DLD1 (cell line): ENCODE data around the gene CYREN.

Source experiments
- in situ Hi-C: cut with HindIII; loops from 2 replicates; pipeline ENCODE4 v1.10.0; 2017; ENCODE audit warnings: low sequenced_read_pairs

Gene CYREN

DNA sequence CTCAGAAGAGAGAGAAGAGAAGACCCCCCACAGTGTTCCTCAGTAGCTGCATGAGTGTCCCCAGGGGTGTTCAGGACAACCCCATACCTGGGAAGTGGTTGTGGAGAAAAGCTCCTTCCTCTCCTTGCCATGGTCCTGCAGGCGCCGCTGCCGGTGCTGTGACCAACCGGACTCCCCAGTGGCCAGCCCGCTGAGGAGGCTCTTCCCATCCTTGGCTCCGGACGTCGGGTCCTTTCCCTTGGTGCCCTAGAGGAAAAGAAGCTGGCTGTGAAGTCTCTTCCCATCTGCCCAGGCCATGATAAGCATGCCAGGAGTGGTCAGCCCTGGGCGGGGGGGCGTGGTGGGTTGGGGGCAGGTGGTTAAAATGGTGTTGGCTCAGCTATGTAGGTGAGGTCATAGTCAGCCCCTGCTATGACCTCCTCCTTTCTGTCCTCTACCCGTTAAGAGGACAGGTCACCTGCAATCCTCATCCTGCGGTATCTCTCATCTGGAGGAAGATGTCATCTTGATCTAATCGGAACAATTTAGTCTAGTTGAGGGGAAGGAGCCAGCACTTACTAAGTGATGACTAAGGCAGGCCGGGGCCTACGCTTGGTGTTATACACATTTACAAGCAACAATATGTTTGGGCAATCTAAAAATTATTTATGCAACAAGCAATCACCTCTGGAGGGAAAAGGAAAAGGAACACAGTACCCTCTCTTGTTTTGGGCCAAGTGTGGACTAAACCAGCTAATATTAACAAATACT, 27.6 kb upstream of the CYREN start:
- in situ Hi-C loops: no loop called here

DNA sequence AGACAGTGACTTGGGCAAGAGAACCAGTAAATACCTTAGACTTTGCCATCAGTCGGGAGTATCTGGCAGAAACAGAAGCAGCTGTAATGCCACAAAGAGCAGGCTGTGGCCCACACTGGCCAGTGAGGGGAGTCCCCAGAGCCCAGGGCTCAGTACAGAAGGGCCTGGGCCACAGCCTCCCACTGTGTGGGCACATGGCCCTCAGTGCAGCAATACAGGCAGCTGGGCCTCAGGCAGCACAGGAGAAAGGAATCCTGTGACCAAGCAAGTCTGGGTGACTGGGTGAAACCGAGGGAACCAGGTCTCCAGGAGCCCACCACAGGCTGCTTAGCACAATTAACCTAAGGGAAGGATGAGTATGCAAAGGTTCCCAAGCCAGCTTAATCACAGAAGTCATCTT, 26.8 kb upstream of the CYREN start:
- in situ Hi-C loops: no loop called here

DNA sequence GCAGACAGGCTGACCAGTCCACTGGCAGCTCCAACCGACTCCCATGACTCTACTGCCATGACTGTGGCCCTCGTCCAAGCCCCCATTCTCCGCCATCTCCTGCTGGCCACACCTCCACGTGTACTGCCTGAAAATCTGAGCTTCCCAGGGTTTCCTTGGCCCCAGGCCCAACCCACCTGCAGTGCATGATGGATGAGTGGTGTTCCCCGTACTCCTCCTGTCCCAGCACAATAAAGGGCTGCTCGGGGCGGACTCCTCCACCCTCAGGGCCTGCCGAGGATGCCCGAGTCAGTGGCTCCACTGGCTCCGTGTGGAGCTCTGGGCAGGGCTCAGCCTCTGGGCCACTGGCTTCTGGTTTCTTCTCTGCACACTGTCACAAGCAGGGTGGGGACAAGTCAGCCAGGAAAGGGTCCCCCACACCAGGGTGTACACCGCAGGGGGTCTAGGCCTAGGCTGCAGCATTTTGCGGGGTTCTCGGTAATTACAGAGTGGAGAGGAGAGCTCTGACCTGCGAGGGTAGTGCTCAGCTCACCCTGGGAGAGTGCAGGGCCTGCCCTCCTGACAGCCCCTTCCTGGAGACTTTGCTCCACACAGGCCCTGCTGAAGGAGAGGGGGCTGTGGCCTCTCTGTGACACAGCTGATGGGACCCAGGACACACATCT, 25.6 kb upstream of the CYREN start:
- in situ Hi-C loops: no loop called here

DNA sequence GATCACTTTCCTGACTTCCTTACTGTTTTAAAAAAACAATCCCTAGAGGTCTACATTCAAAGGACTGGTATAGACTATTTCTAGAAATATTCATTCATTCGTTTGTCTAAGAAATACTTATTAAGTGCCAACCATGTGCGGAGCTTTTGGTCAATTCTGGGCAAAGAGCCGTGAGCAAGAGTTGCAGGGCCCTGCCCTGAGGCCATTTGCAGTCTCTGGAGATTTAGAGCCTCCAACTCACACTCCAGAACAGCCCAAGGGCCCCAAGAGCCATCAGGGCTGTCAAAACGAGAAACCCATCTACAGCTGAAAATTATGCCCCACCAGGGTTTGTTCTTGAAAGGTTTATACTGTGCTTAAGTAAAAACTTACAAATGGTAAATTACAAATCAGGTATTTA, 24.6 kb upstream of the CYREN start:
- in situ Hi-C loops: no loop called here

DNA sequence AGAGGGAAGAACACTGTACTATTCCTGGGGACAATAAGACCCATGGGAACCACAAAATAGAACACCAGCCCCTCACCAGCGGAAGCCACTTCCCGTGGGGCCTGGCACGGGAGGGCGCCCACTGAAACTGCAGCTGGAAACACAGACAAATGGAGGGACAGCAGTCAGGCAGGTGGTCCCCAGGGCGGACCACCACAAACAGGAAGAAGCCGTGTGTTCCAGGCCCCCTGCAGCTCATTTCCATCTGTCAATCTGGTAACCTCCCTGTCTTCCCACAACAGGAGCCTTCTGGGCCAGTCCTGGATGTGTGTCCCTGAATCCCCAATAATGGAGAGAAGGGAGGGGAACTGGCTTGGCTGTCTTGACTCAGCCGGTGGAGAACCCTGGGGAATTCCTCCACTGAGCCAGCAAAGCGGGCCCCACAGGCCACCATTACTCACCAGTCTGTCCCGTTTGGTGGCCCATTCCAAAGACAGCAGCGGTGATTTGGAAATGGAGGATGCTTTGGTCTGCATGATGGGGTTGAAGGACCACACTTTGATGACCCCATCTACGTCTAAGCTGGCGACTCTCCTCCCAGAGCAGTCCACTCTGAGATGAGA, 24.1 kb upstream of the CYREN start:
- in situ Hi-C loops: no loop called here

DNA sequence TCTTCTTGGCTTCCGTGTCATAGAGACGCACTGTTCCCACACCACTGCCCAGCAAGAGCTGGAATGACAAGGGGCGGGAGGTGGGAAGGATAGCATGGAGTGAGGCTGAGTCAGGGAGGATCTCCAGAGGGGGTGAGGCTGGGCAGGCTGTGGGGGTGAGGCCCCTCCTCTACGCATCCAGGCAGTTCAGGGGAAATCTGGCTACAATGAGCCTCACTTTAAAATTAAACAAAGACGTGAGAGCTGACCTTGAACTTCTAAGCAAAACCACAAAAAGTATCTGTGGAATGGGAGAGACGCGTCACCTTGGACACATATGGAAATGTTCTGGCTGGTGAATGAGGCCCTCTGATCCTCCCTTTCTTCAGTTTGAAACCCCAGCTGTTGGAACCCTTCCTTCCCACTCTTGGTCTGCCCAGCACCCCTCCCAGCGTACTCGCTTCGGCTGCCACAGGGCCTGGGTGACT, 23.1 kb upstream of the CYREN start:
- in situ Hi-C loops: no loop called here

DNA sequence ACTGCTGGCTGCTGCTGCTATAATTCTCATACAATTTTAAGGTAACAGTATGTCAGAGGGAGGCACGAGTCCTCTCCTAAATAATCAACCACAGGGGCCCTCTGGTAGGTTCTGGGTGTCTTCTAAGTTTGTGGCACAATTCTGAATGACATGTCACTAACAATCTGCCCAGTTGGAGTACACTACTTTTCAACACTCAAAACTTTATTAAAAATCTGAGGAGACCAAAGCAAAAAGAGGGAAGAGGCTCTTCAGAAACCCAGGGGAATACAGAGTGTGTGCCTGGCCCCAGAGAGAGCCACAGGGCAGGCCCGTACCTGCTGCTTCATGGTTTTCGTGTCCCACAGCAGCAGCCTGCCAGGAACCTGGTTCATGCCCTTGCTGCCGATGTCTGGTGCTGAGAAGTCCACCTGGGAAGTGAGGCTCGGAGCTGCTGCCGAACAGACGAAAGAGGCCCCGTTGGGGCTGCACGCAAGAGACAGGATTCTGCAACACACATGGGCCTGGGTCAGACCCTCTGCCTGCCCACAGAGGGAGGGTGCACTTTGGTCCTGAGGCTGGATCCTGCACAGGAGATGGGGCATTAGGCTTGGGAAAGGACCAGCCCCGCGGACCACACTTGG, 22.5 kb upstream of the CYREN start:
- in situ Hi-C loops: no loop called here

DNA sequence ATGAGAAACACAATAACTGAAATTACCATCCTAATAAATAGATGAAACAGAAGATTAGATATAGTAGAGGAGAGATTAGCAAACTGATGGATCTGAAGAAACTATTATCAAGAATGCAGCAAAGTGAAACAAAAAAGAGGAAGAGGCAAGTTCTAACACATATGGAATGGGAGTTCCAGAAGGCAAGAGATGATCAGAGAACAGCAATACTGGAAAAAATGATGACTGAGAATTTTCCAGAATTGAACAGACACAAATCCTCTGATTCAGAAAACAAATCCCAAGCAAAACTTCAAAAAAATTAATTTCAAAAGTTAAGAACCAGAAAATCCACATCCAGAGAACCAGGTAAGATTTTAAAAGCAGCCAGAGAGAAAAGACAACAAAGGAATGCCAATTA, 20.2 kb upstream of the CYREN start:
- in situ Hi-C loops: no loop called here

DNA sequence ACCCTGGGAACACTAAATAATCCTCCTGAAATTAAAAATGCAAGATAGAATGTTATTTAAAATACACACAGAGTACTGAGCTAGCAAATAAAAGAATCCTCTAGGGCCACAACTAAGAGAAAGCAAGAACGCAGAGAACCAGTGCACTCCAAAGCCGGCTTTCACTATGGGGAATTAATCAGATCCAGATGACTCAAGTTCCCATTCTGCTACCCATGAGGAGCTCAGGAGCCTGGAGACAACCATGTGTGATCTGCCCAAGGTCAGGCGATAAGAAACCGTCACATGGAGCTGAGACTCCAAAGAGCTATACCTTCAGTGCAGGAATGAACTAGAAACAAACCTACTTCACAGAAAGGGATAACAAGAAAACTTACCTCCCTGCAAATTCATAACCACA, 19.5 kb upstream of the CYREN start:
- in situ Hi-C loops: no loop called here

DNA sequence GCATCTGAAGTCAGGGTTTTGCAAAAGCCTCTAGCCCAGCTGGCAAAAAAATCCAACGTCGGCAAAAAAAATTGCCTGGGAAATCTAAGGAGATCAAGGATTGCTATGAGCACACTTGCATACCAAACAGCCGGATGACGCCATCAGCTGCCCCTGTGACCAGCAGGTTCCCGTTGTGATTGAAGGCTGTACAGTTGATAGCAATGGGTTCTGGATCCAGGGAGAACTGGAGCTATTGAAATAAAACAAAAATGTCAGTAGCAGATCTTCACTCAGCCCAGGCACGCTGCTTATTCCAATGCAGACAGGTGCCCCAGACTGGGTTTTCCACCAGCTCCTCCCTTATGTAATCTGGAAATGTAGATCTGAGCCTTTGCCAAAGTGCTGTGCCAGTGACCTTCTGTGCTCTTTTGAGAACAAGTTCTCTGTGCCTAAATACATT, 18.7 kb upstream of the CYREN start:
- in situ Hi-C loops: no loop called here

DNA sequence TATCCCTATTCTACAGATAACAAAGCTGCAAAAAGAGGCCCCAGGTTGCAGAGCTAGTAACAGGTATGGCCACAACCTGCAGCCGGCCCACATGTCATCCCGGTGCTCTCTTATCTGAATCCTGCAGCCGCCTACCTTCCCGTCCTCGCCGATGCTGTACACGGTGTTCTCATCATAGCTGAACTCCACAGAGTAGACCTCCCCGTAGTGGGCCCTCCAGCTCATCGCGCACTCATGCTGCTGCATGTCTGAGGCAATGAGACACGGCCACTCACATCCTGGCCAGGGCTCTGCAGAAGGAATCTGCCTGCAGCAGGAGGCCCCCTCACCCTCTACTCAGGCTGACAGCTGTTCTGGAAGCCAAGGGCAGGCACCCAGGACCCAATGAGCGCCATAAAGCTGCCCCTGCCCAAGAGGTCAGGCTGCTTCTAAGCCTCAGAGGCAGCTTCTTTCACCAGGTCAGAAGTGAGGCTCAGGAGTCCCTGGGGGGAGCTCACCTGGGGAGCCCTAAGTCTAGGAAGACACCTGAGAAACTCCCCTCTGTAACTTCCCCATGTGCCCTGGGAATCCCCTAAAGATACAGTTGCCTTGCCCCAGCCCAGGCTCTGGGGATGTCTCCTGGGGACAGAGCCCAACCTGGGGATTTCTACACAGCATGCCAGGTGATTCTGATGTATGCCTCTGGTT, 17.9 kb upstream of the CYREN start:
- in situ Hi-C loops: no loop called here

DNA sequence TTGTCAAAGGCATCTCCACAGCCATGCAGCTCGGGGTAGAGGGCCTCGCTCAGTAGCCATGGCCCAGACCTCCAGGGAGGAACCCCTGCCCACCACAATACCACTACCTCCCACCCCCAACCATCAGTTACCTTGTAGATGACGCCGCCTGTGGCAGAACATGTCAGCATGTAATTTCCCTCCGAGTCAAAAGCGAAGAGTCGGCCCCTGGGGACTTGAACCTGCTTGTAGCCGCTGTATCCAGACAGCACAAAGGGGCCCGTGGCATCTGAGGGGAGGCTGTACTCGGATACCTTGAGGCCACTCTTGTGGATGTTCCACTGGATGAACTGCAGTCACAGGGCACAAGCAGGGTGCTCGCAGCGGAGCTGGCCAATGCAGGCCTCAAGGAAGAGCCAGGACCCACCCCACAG, 16.3 kb upstream of the CYREN start:
- in situ Hi-C loops: no loop called here

DNA sequence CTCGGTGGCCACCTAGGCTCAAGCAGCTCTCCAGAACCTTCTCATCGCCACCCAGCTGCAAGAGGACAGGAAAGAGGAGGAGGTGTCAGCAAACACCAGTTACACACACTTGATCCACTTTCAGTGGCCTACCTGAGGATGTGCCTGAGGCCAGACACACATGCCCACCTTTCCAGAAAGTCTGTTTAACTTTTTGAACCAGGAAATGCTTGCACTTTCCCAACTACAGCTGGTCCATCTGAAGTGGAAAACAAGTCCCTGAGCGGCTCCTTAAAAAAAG, 15.7 kb upstream of the CYREN start:
- in situ Hi-C loops: no loop called here

DNA sequence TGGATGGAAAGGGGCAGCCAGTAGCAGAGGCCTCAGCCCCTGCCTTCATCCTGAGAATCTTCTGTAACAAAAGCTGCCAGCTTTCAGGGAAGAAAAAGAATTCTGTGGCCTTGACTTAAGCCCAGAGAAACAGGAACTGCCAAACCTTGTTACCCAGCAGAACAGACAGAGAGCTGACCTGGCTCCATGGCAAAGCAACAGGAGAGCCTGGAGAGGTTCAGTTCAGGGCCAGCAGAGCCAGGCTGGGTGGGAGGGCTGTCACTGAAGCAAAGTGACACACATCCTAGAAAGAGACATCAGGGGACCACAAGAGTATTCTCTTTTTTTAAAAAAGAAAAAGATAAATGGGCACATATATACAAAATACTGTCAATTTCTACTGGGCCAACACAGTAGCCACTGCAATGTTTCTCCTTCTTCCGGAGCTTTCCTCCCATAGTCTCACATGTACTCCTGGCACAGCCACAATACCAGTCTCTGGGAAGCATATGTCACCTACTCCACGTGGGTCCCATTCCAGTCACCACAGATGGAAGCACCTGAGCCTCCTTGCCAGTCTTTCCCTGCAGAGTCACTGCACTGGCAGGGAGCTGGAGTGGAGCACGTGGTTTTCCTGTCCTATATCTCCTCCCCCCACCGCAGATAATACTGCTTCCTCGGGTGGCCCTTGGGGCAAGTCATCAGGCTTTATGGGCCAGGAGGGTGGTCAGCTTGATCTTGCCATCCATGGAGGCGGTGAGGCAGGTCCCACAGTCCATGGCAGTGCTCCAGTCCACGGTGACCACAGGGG, 15.2 kb upstream of the CYREN start:
- in situ Hi-C loops: no loop called here

DNA sequence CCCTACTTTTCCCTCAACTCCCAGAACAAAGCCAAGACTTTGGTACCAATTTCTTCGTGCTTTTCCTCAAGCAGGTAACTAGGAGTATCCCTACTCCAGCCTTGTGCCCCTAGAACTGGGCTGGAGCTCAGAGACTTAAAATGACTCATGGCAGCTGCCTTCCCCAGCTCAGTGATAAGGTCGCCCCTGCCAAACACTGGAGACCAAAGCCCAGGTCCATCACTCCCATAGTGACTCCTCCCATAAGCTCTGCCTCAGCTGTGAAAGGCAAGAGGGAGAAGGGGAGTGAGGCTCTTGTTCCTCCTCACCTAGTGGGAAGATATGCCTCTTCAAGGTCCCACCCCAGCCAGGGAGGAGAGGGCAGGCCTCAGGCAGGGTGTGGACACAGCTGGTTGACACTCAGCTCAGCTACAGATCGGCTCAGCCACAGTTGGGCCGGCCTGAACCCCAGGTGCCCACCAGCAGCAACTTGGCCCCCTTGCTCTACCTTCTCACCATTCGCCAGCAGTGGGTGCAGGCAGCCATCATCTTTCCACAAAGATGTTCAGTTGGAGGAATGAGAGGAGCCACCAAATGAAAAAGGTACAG, 13.8 kb upstream of the CYREN start:
- in situ Hi-C loops: no loop called here

DNA sequence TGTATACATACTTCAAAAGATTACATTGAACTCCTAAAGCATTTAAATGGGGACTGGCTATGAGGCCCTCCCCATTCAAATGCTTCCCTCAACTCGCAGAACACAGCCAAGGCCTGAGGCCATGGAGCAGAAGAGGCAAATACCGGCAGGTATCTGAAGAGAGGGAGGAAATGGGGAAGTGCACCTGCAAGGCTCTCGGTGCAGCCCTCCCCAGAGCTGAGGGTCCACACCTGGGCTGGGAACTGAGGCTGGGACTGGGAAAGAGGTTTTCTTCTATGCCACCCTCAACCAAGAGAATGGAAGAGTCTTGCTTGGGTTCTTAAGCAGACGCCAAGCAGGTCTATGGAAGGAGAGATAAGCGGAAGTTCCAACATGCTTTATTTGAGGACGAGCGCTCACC, 13.0 kb upstream of the CYREN start:
- in situ Hi-C loops: no loop called here

DNA sequence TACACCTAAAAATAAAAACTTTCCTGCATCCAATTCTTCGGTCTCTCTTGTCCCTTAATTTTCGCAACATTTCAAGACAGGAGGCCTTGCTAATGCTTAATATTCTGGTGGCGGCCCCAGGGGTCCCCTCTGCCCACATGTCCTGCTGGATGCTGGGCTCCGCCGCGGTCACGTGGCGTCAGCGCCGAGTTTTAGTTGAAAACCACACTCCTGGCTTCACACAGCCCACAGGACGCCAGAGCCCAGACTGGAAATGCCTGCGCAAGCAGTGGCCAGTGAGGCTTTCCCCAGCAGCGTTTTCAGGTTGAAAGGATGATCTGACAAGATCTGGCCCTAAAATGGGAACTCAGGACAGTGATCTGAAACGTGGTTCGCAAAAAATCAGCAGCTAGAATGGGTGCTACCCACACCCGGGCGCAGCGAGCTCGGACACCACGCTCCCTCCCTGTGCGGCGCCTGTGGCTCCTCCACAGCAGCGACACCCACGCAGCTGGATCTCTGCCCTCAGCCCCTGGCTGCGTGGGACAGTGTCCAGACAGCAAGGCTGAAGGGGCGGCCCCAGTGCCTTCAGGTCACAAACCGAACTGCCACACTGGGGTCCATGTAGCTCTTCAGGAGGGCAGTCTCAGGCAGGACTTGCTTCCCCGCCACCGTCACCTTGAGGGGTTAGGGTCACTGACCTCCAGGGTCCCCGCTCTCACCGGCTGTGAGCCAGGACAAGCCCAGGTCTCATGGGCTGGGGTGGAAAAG, 11.6 kb upstream of the CYREN start:
- in situ Hi-C loops: no loop called here

DNA sequence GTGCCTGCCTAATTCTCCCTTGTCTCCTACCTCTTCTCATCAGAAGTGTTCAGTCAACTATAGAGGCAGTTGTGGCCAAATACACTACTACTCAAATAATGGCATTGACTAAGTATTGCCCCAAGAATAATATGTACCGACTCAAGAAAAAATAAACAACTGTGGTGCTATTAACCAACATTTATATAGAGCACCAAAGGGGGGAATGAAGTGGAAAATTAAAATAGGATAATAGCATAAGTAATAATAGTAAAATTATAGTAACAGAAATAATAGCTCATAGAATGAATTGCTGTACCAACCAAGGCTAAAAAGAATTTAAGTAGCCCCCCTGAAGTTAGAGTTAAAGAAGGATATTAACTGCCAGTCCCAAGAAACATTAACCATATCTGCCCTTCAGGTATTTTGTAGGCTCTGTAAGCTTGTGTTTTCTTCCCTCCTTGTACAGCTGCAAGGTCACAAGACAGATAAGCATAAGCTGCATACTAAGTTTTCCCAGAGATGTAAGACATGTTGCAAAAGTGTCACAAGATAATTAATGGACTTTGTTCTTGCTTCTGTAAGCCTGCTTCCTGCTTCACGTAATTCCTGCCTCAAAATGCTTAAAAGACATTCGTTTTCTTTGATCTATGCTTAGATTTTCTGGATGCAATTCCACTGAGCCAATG, 10.9 kb upstream of the CYREN start:
- in situ Hi-C loops: no loop called here

DNA sequence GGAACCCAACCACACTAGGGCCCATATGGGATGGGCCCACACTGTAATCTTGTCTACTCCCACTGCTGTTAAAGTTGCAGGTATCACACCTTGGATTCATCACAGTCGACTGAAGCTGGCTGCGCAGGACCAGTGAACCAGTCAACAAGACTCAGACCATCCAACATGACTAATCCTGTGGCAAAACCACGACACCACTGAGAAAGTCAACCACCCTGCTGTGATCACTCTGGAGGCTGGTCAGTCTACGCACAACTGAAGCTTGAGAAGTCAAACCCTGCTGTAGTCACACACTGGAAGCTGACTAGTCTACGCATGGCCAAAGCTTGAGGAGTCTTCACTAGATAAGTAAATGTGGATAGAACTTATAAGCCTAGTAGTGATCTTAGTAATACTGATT, 9.6 kb upstream of the CYREN start:
- in situ Hi-C loops: no loop called here
